HepG2 (cell line): ENCODE measurements around the gene BPIFB6. TPM values are rescaled to one million over a fixed set of nuclear protein-coding genes. Genes with fewer than 3 reads are reported as not detected.

Experiments used
- ATAC-seq: fragments of 200-7000 bp; cut with Tn5 transposase; 3 replicates; pipeline ENCODE4 v1.9.1; 2020; ENCODE audit warnings: mild to moderate bottlenecking, moderate library complexity
- BruUV-seq: library from RNA; stranded (reverse); fragments of 400-500 nt; replicated peaks from 2 replicates; lab custom pipeline; 2021; lab: Mats Ljungman, UMichigan
- CTCF ChIA-PET: fragments of 300-600 bp; formaldehyde crosslinking; extraction: SDS; loops from one replicate; lab custom pipeline; 2021; ENCODE audit warnings: low total read pairs, inconsistent platforms, low intra/inter-chr PET ratio; lab: Yijun Ruan, JAX
- POLR2A ChIA-PET: fragments of 350-600 bp; sonication (Branson Sonifier 250); formaldehyde crosslinking; loops from one replicate; lab custom pipeline; 2020; ENCODE audit warnings: antibody characterized with exemption, inconsistent platforms; lab: Yijun Ruan, JAX
- DNase-seq: peaks from one replicate; pipeline ENCODE4 v3.0.0-alpha.2; 2015; ENCODE audit warnings: low spot score
- FAIRE-seq: peaks from 3 replicates; lab custom pipeline; 2011; peaks lifted over from hg19 to GRCh38; lab: Jason Lieb, UNC
- H2AFZ ChIP-seq: one replicate; pipeline ENCODE4 v1.6.1; 2011; ENCODE audit warnings: low read length, inconsistent platforms
- H3K27ac ChIP-seq: fragments of 300-600 bp; 3 replicates; pipeline ENCODE4 v1.8.0; 2011; ENCODE audit warnings: mixed run types, mild to moderate bottlenecking, mixed read lengths, low read length, inconsistent platforms; ENCODE audit not compliant: insufficient read depth; ENCODE audit errors: extremely low read length
- H3K27me3 ChIP-seq, 2 experiments: fragments of 200-600 bp in 1 of 2; 2 replicates in 1 of 2; 3 replicates in 1 of 2; pipeline versions ENCODE4 v1.6.0 to v1.8.0; 2011; ENCODE audit warnings: low read length in 2 of 2, mild to moderate bottlenecking in 2 of 2, moderate library complexity in 2 of 2, inconsistent platforms in 1 of 2; ENCODE audit not compliant: insufficient read depth in 2 of 2, control insufficient read depth in 1 of 2
- H3K36me3 ChIP-seq, 2 experiments: fragments of 200-600 bp in 1 of 2; replicated peaks in 1 of 2; 2 replicates in 1 of 2; 3 replicates in 1 of 2; pipeline versions ENCODE4 v1.5.1 to v1.8.0; 2011; ENCODE audit warnings: low read length in 2 of 2, inconsistent platforms in 1 of 2; ENCODE audit not compliant: insufficient read depth in 2 of 2, control insufficient read depth in 1 of 2
- H3K4me1 ChIP-seq: 2 replicates; pipeline ENCODE4 v1.5.1; 2012; ENCODE audit warnings: low read length, inconsistent platforms; ENCODE audit not compliant: insufficient read depth
- H3K4me2 ChIP-seq: 2 replicates; pipeline ENCODE4 v1.6.0; 2011; ENCODE audit warnings: low read depth, low read length, inconsistent platforms
- H3K4me3 ChIP-seq, 3 experiments: fragments of 200-600 bp in 1 of 3; sonication (generic), shearing (Covaris generic) in 1 of 3; replicated peaks in 1 of 3; 2 replicates each; pipeline ENCODE4 v1.5.1; 2011 to 2016; ENCODE audit warnings: low read length in 3 of 3, inconsistent platforms in 2 of 3, low read depth in 2 of 3, mild to moderate bottlenecking in 2 of 3, control low read depth in 1 of 3, mixed read lengths in 1 of 3; ENCODE audit not compliant: insufficient read depth in 1 of 3
- H3K79me2 ChIP-seq: one replicate; pipeline ENCODE4 v1.6.1; 2011; ENCODE audit warnings: low read length, inconsistent platforms; ENCODE audit not compliant: insufficient read depth
- H3K9ac ChIP-seq: 2 replicates; pipeline ENCODE4 v1.6.0; 2011; ENCODE audit warnings: mild to moderate bottlenecking, low read depth, low read length, inconsistent platforms; ENCODE audit not compliant: insufficient read depth
- H3K9me3 ChIP-seq: 2 replicates; pipeline ENCODE4 v1.5.1; 2012; ENCODE audit warnings: mild to moderate bottlenecking, low read length
- H4K20me1 ChIP-seq: 2 replicates; pipeline ENCODE4 v1.6.0; 2011; ENCODE audit warnings: inconsistent platforms, mild to moderate bottlenecking, low read length, moderate library complexity; ENCODE audit not compliant: insufficient read depth
- AHR ChIP-seq: IDR thresholded peaks from 2 replicates; pipeline ENCODE4 v1.6.1; 2018; ENCODE audit warnings: missing genetic modification reagents, missing compliant biosample characterization
- FOXA1 ChIP-seq, 2 experiments: fragments of 450-650 bp in 1 of 2; sonication (generic) in 1 of 2; formaldehyde crosslinking in 1 of 2; IDR thresholded peaks; 2 replicates each; pipeline versions ENCODE4 v1.4.0 to v1.6.1; 2016 to 2020; ENCODE audit warnings: missing genetic modification reagents in 1 of 2
- FOXP1 ChIP-seq, 2 experiments: fragments of 450-650 bp in 1 of 2; IDR thresholded peaks; 2 replicates each; pipeline ENCODE4 v1.6.1; 2017 to 2018; ENCODE audit warnings: antibody characterized with exemption in 1 of 2
- IKZF1 ChIP-seq: fragments of 450-650 bp; IDR thresholded peaks from 2 replicates; pipeline ENCODE4 v1.7.1; 2016
- LCORL ChIP-seq, 2 experiments: fragments of 450-650 bp in 1 of 2; sonication (generic) in 1 of 2; formaldehyde crosslinking in 1 of 2; IDR thresholded peaks; 2 replicates each; pipeline versions ENCODE4 v1.5.0 to v1.6.1; 2017 to 2020; ENCODE audit warnings: antibody characterized with exemption in 1 of 2, missing genetic modification reagents in 1 of 2
- TRIM22 ChIP-seq: fragments of 450-650 bp; IDR thresholded peaks from 2 replicates; pipeline ENCODE4 v1.6.1; 2017
- ZNF703 ChIP-seq: sonication (generic); formaldehyde crosslinking; IDR thresholded peaks from 2 replicates; pipeline ENCODE4 v1.5.1; 2020; ENCODE audit warnings: missing genetic modification reagents, mild to moderate bottlenecking, moderate library complexity, borderline replicate concordance
- WGBS: methylation state at CpG from one replicate; pipeline ENCODE4 v1.1.6; 2017; ENCODE audit warnings: low lambda C conversion rate; 5-methylcytosine and 5-hydroxymethylcytosine counted together
- in situ Hi-C: cut with HindIII; loops from 2 replicates; pipeline ENCODE4 v1.10.0; 2017; ENCODE audit warnings: low pct_unique_long_range_greater_than_20kb; ENCODE audit not compliant: extremely low pct_ligation_motif_present
- intact Hi-C: fragments of 100-400 bp; cut with micrococcal nuclease; formaldehyde crosslinking; loops from one replicate; pipeline ENCODE4 v1.10.0; 2022; ENCODE audit not compliant: unreplicated experiment
- polyA plus RNA-seq, 8 experiments: library from polyadenylated mRNA; depleted of rRNA in 3 of 8; stranded (reverse) in 7 of 8; unstranded in 1 of 8; fragments of >200 nt; fragmentation: Illumina TruSeq in 4 of 8; extraction: Trizol in 4 of 8; gene quantifications; 2 replicates each; pipeline versions ENCODE4 v1.2.1 to v1.2.3, GENCODE V29; 2011 to 2016; ENCODE audit warnings: low read depth in 4 of 8, missing spikeins in 1 of 8, mixed read lengths in 1 of 8; ENCODE audit not compliant: insufficient read depth in 1 of 8
- total RNA-seq, 5 experiments: library from RNA; depleted of rRNA; stranded (reverse); fragments of >200 nt; fragmentation: Illumina TruSeq; extraction: Trizol; gene quantifications; 2 replicates each; pipeline ENCODE4 v1.2.3, GENCODE V29; 2016; ENCODE audit warnings: low read depth in 1 of 5
- TF ChIP-seq, protein P1 (sequence below): fragments of 450-650 bp; IDR thresholded peaks from 2 replicates; pipeline ENCODE4 v1.6.1; 2016
- TF ChIP-seq, protein P2 (sequence below): sonication (generic); formaldehyde crosslinking; IDR thresholded peaks from 2 replicates; pipeline ENCODE4 v1.9.0; 2021; ENCODE audit warnings: missing genetic modification reagents, mild to moderate bottlenecking, borderline replicate concordance

The BPIFB6 gene
- total and polyA plus RNA-seq, 2 of the 13 experiments (the other 11 are each of a cell fraction or from before 2014, with no cell fraction given), result 0.13 to 1.7 TPM

- H3K27me3 ChIP-seq, result peaks cover 5 to 31% of the 10 kb centered on the region in 2 experiments
- in situ Hi-C loops (no loop called here), intact Hi-C loops (loop anchor here (5.0 kb wide), 1 partner anchor 172 kb away; no protein-coding TSS in a partner anchor)
- no peaks in the 10 kb centered on the region for H3K9me3 ChIP-seq
- ATAC-seq, result no peak
- no peak for FAIRE-seq
- H3K27ac ChIP-seq, result no peak overlapping the region
- DNase-seq, result no peak
- H3K4me1 ChIP-seq, result no peaks in the 10 kb centered on the region
- no TSS peak for BruUV-seq
- H3K79me2 ChIP-seq, result no peaks in the 10 kb centered on the region
- WGBS, result 5% methylated on average over 2 of the region's 2 CpGs
- TF ChIP-seq, protein P1, sequence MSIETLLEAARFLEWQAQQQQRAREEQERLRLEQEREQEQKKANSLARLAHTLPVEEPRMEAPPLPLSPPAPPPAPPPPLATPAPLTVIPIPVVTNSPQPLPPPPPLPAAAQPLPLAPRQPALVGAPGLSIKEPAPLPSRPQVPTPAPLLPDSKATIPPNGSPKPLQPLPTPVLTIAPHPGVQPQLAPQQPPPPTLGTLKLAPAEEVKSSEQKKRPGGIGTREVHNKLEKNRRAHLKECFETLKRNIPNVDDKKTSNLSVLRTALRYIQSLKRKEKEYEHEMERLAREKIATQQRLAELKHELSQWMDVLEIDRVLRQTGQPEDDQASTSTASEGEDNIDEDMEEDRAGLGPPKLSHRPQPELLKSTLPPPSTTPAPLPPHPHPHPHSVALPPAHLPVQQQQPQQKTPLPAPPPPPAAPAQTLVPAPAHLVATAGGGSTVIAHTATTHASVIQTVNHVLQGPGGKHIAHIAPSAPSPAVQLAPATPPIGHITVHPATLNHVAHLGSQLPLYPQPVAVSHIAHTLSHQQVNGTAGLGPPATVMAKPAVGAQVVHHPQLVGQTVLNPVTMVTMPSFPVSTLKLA, result 0 out of 2 replicates have a peak, but pooled peaks have one; percentile 3
- TF ChIP-seq LCORL (IDR thresholded peaks at IDR 0.05) (no peak), LCORL (CRISPR knock-in tag; IDR thresholded peaks at IDR 0.05) (no peak), IKZF1 (0 out of 2 replicates have a peak, but pooled peaks have one; percentile 14), AHR (no peak), TRIM22 (0 out of 2 replicates have a peak, but pooled peaks have one; percentile 72), FOXP1 (IDR thresholded peaks at IDR 0.05) (0 out of 2 replicates have a peak, but pooled peaks have one; percentile 38), FOXP1 (CRISPR knock-in tag; IDR thresholded peaks at IDR 0.05) (no peak), ZNF703 (CRISPR knock-in tag) (no peak), FOXA1 (IDR thresholded peaks at IDR 0.05) (peak; percentile 41; the same call in 1 of the 2 replicates), FOXA1 (CRISPR knock-in tag; IDR thresholded peaks at IDR 0.05) (no peak)
- TF ChIP-seq, protein P2, sequence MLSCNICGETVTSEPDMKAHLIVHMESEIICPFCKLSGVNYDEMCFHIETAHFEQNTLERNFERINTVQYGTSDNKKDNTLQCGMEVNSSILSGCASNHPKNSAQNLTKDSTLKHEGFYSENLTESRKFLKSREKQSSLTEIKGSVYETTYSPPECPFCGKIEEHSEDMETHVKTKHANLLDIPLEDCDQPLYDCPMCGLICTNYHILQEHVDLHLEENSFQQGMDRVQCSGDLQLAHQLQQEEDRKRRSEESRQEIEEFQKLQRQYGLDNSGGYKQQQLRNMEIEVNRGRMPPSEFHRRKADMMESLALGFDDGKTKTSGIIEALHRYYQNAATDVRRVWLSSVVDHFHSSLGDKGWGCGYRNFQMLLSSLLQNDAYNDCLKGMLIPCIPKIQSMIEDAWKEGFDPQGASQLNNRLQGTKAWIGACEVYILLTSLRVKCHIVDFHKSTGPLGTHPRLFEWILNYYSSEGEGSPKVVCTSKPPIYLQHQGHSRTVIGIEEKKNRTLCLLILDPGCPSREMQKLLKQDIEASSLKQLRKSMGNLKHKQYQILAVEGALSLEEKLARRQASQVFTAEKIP, result no peak
- no peak overlapping the region for H3K4me2 ChIP-seq
- POLR2A ChIA-PET, result no interaction called here
- CTCF ChIA-PET, result no interaction called here
- no peak overlapping the region for H2AFZ ChIP-seq
- H3K36me3 ChIP-seq, result no peaks in the 10 kb centered on the region
- no peak overlapping the region for H3K4me3 ChIP-seq
- no peak overlapping the region for H3K9ac ChIP-seq
- no peaks in the 10 kb centered on the region for H4K20me1 ChIP-seq
These were observed 43.2 kb downstream of the BPIFB6 start for GRCh38 chr20:33074675-33075074.
